Lower leg skin (tissue), 3 donors: ENCODE results near the gene ZDHHC14.

Experiments used
- CTCF ChIP-seq, 3 donors: fragments of 450-650 bp; IDR thresholded peaks; one replicate each; pipeline ENCODE4 v1.5.1; 2016; ENCODE audit warnings: antibody characterized with exemption in 3 of 3, mild to moderate bottlenecking in 3 of 3, moderate library complexity in 2 of 3
- POLR2A ChIP-seq, 2 donors: fragments of 450-650 bp; IDR thresholded peaks; one replicate each; pipeline ENCODE4 v1.6.1; 2016 to 2017; ENCODE audit warnings: antibody characterized with exemption in 2 of 2, mild to moderate bottlenecking in 1 of 2, moderate library complexity in 1 of 2

- TF ChIP-seq POLR2A (IDR thresholded peaks at IDR 0.05) (no peak), CTCF (IDR thresholded peaks at IDR 0.05) (no peak)
Measured at GRCh38 chr6:157604816-157605215, 223.8 kb downstream of the ZDHHC14 start.
